Neural progenitor cell (in vitro differentiated cells): ENCODE results near the gene RGS3. TPM values are rescaled to one million over a fixed set of nuclear protein-coding genes. Genes with fewer than 3 reads are reported as not detected.

Experiments used
- DNase-seq: peaks from one replicate; pipeline ENCODE4 v3.0.0-alpha.2; 2016; ENCODE audit warnings: low spot score
- H2AFZ ChIP-seq: fragments of 200-600 bp; sonication (generic); replicated peaks from 2 replicates; pipeline ENCODE4 v1.6.1; 2016; ENCODE audit warnings: antibody characterized with exemption
- H3F3A ChIP-seq: fragments of 200-600 bp; sonication (generic); 2 replicates; pipeline ENCODE4 v1.6.1; 2016; ENCODE audit warnings: antibody characterized with exemption, low read depth
- H3K27ac ChIP-seq: fragments of 200-600 bp; sonication (generic); 2 replicates; pipeline ENCODE4 v1.5.1; 2016; ENCODE audit warnings: mild to moderate bottlenecking
- H3K27me3 ChIP-seq: fragments of 200-600 bp; sonication (generic); 2 replicates; pipeline ENCODE4 v1.6.1; 2016; ENCODE audit warnings: mild to moderate bottlenecking, moderate library complexity
- H3K36me3 ChIP-seq: fragments of 200-600 bp; sonication (generic); 2 replicates; pipeline ENCODE4 v1.5.1; 2016
- H3K4me1 ChIP-seq: fragments of 200-600 bp; sonication (generic); 2 replicates; pipeline ENCODE4 v1.6.1; 2016; ENCODE audit warnings: mixed run types
- H3K4me2 ChIP-seq: fragments of 200-600 bp; sonication (generic); 2 replicates; pipeline ENCODE4 v1.6.1; 2016
- H3K4me3 ChIP-seq: fragments of 200-600 bp; sonication (generic); 2 replicates; pipeline ENCODE4 v1.5.1; 2016
- H3K79me2 ChIP-seq: fragments of 200-600 bp; sonication (generic); 2 replicates; pipeline ENCODE4 v1.6.1; 2016; ENCODE audit warnings: low read depth
- H3K9ac ChIP-seq: fragments of 200-600 bp; sonication (generic); 2 replicates; pipeline ENCODE4 v1.6.1; 2016
- H3K9me3 ChIP-seq: fragments of 200-600 bp; sonication (generic); 2 replicates; pipeline ENCODE4 v1.5.1; 2016; ENCODE audit warnings: low read depth
- H4K20me1 ChIP-seq: fragments of 200-600 bp; sonication (generic); 2 replicates; pipeline ENCODE4 v1.6.1; 2016; ENCODE audit warnings: low read depth
- H3K27ac Mint-ChIP-seq: 3 replicates; pipeline ENCODE4 v1.8.0; 2021; ENCODE audit warnings: mixed read lengths
- H3K27me3 Mint-ChIP-seq: 2 replicates; pipeline ENCODE4 v1.8.0; 2022; ENCODE audit warnings: low read depth, mild to moderate bottlenecking, inconsistent platforms, moderate library complexity, mixed read lengths; ENCODE audit not compliant: insufficient read depth
- H3K36me3 Mint-ChIP-seq: 3 replicates; pipeline ENCODE4 v1.8.0; 2021; ENCODE audit warnings: mixed read lengths
- H3K4me1 Mint-ChIP-seq: 3 replicates; pipeline ENCODE4 v1.8.0; 2021; ENCODE audit warnings: mixed read lengths
- H3K4me3 Mint-ChIP-seq: 3 replicates; pipeline ENCODE4 v1.8.0; 2021; ENCODE audit warnings: mild to moderate bottlenecking, moderate library complexity, mixed read lengths
- H3K9me3 Mint-ChIP-seq: 3 replicates; pipeline ENCODE4 v1.8.0; 2020; ENCODE audit warnings: mixed read lengths
- EZH2 ChIP-seq: fragments of 200-600 bp; sonication (generic); IDR thresholded peaks from 2 replicates; pipeline ENCODE4 v1.6.1; 2017; ENCODE audit warnings: antibody characterized with exemption, mild to moderate bottlenecking, moderate library complexity
- EZH2phosphoT487 ChIP-seq: fragments of 200-600 bp; sonication (generic); IDR thresholded peaks from 2 replicates; pipeline ENCODE4 v1.6.1; 2017; ENCODE audit warnings: antibody characterized with exemption
- total RNA-seq: library from RNA; depleted of rRNA; stranded (reverse); fragments of >200 nt; gene quantifications from 2 replicates; pipeline ENCODE4 v1.2.3, GENCODE V29; 2015; ENCODE audit warnings: low replicate concordance
- TF ChIP-seq, protein P1 (sequence below): fragments of 200-600 bp; sonication (generic); IDR thresholded peaks from 2 replicates; pipeline ENCODE4 v1.5.1; 2017; ENCODE audit warnings: antibody characterized with exemption, mild to moderate bottlenecking

Gene RGS3
- total RNA-seq, 1 donor from 2014 or later, result 30.3 TPM

GRCh38 chr9:113538701-113539430 lies 75.3 kb downstream of the RGS3 start:
- H3K36me3 ChIP-seq, result no peaks in the 10 kb centered on the region
- no peak overlapping the region for H2AFZ ChIP-seq
- peaks cover 4% of the 10 kb centered on the region for H3K27me3 Mint-ChIP-seq
- no peaks in the 10 kb centered on the region for H3K9me3 ChIP-seq
- H3K79me2 ChIP-seq, result no peaks in the 10 kb centered on the region
- no peaks in the 10 kb centered on the region for H3K27me3 ChIP-seq
- H3F3A ChIP-seq, result no peaks in the 10 kb centered on the region
- peaks cover 15% of the 10 kb centered on the region for H3K36me3 Mint-ChIP-seq
- DNase-seq, result no peak
- H3K4me2 ChIP-seq, result no peak overlapping the region
- H3K27ac ChIP-seq, result no peak overlapping the region
- H3K9me3 Mint-ChIP-seq, result no peaks in the 10 kb centered on the region
- peaks cover 62% of the 10 kb centered on the region for H3K4me1 Mint-ChIP-seq
- no peak overlapping the region for H3K27ac Mint-ChIP-seq
- H3K4me1 ChIP-seq, result peaks cover 14% of the 10 kb centered on the region
- H4K20me1 ChIP-seq, result no peaks in the 10 kb centered on the region
- TF ChIP-seq EZH2phosphoT487, result no peak
- TF ChIP-seq, protein P1, sequence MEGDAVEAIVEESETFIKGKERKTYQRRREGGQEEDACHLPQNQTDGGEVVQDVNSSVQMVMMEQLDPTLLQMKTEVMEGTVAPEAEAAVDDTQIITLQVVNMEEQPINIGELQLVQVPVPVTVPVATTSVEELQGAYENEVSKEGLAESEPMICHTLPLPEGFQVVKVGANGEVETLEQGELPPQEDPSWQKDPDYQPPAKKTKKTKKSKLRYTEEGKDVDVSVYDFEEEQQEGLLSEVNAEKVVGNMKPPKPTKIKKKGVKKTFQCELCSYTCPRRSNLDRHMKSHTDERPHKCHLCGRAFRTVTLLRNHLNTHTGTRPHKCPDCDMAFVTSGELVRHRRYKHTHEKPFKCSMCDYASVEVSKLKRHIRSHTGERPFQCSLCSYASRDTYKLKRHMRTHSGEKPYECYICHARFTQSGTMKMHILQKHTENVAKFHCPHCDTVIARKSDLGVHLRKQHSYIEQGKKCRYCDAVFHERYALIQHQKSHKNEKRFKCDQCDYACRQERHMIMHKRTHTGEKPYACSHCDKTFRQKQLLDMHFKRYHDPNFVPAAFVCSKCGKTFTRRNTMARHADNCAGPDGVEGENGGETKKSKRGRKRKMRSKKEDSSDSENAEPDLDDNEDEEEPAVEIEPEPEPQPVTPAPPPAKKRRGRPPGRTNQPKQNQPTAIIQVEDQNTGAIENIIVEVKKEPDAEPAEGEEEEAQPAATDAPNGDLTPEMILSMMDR, result no peak
- TF ChIP-seq EZH2, result no peak
- H3K4me3 ChIP-seq, result no peak overlapping the region
- H3K4me3 Mint-ChIP-seq, result no peak overlapping the region
- no peak overlapping the region for H3K9ac ChIP-seq

- no peaks in the 10 kb centered on the region for H4K20me1 ChIP-seq
- no peaks in the 10 kb centered on the region for H3K36me3 ChIP-seq
- Mint-ChIP-seq H3K27me3 (peaks cover 4% of the 10 kb centered on the region), H3K9me3 (no peaks in the 10 kb centered on the region), H3K4me1 (peaks cover 74% of the 10 kb centered on the region), H3K36me3 (peaks cover 15% of the 10 kb centered on the region), H3K4me3 (no peak overlapping the region), H3K27ac (peak overlapping the region; percentile 95)
- no peaks in the 10 kb centered on the region for H3K9me3 ChIP-seq
- no peaks in the 10 kb centered on the region for H3K27me3 ChIP-seq
- no peaks in the 10 kb centered on the region for H3K79me2 ChIP-seq
- no peak overlapping the region for H2AFZ ChIP-seq
- no peak for DNase-seq
- H3F3A ChIP-seq, result no peaks in the 10 kb centered on the region
- H3K27ac ChIP-seq, result no peak overlapping the region
- H3K9ac ChIP-seq, result peak overlapping the region; percentile 37
- H3K4me1 ChIP-seq, result peaks cover 18% of the 10 kb centered on the region
- no peak overlapping the region for H3K4me3 ChIP-seq
- TF ChIP-seq, protein P1, result no peak
- TF ChIP-seq EZH2phosphoT487 (no peak), EZH2 (no peak)
- H3K4me2 ChIP-seq, result peak overlapping the region; percentile 52
Observed at GRCh38 chr9:113540466-113540865, 76.9 kb downstream of the RGS3 start.

DNA sequence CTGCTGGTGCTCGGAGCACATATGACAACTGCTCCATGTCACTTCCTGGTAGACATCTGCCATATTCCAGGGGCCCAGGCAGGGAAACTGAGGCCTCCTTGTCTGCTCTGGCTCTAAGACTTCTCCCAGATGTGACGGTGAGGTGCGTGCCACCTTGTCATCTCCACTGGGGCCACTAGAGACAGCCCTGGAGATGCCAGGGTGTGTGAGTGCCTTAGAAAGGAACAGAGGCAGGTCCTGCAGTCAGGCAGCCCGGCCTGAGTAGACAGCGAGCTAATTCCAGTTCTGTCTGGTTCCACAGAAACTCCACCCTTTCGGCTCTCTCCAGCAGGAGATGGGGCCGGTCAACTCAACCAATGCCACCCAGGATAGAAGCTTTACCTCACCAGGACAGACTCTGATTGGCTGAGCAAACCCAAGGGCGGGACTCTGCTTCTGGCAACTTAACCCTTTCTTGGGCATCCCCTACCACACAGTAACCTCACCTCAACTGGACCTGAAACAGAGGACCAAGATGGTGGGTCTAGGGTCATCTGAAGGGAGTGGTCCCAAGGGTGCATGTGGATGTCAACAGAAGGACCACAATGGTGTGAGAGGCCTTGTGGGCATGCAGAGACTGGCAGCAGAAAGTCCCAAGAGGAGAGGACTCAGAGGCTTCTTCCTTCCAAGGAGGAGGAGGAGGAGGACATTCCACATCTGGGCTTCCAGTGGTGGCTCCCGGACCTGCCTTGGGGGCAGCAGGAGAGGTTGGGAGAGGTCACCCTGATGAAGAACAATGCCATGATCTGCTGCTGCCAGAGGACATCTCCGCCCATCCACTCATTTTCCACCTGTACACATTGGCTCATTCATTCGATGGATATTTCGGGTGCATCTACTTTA lies 77.7 kb downstream of the RGS3 start:
- Mint-ChIP-seq H3K4me3 (no peak overlapping the region), H3K9me3 (no peaks in the 10 kb centered on the region), H3K27me3 (peaks cover 4% of the 10 kb centered on the region), H3K36me3 (peaks cover 13% of the 10 kb centered on the region), H3K27ac (peak overlapping the region; percentile 95), H3K4me1 (peaks cover 69% of the 10 kb centered on the region)
- H3K4me3 ChIP-seq, result no peak overlapping the region
- no peaks in the 10 kb centered on the region for H3F3A ChIP-seq
- H3K79me2 ChIP-seq, result no peaks in the 10 kb centered on the region
- peak; percentile 87 for DNase-seq
- H3K4me1 ChIP-seq, result peaks cover 14% of the 10 kb centered on the region
- peak overlapping the region; percentile 37 for H3K9ac ChIP-seq
- H4K20me1 ChIP-seq, result no peaks in the 10 kb centered on the region
- H3K27ac ChIP-seq, result no peak overlapping the region
- no peak overlapping the region for H2AFZ ChIP-seq
- no peaks in the 10 kb centered on the region for H3K27me3 ChIP-seq
- no peaks in the 10 kb centered on the region for H3K9me3 ChIP-seq
- H3K36me3 ChIP-seq, result no peaks in the 10 kb centered on the region
- TF ChIP-seq EZH2, result no peak
- TF ChIP-seq, protein P1, result peak; percentile 11
- H3K4me2 ChIP-seq, result peak overlapping the region; percentile 52
